Measurements from ENCODE around the gene PCDHA9. TPM values are rescaled to one million over a fixed set of nuclear protein-coding genes. Genes with fewer than 3 reads are reported as not detected.
"Not testable (repeated sequence)": the region's sequence is repeated elsewhere in the genome, so short reads cannot be mapped to it uniquely, and the experiment has no call there.

PCDHA9 gene
- total and polyA plus RNA-seq, 4 donors, result under 0.01 TPM; not detected in 3

DNA sequence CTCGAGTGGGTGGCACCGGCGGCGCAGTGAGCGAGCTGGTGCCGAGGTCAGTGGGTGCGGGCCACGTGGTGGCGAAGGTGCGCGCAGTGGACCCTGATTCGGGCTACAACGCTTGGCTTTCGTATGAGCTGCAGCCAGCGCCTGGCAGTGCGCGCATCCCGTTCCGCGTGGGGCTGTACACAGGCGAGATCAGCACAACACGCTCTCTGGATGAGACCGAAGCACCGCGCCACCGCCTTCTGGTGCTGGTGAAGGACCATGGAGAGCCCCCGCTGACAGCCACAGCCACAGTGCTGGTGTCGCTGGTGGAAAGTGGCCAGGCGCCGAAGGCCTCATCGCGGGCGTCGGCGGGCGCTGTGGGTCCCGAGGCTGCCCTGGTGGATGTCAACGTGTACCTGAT lies 24.7 kb upstream of the PCDHA9 start:
- DNase-seq (ENCODE audit: low spot score), result no peak

DNA sequence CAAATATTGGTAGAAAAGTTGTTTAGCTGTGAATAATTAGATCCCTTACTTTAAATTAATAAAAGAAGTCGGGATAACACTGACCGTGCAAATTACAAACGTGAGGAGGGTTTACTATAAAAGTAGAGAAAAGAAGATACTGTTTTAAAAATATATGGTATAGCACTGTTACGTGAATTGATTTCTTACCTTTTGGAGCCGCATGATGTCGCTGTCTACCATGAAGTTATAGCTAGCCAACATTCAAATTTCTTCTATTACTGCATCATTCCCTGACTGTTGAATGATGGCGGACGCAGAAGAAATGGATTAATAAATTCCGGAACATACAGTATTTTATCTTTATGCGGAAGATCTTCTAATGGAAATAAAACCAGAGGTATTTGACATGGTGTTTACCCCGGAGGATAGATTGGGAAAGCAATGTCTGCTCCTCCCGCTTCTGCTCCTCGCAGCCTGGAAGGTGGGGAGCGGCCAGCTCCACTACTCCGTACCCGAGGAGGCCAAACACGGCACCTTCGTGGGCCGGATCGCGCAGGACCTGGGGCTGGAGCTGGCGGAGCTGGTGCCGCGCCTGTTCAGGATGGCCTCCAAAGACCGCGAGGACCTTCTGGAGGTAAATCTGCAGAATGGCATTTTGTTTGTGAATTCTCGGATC lies 20.3 kb upstream of the PCDHA9 start, which contains the start of gene PCDHA6:
Gene PCDHA6 (plus strand): TSS at position 257 of the 658 bp plus-strand sequence. CDS start 132 bp downstream, at position 389.
- Histone ChIP-seq H3K9me3 (ENCODE audit: control insufficient read depth in 4 of 4, low read length in 3 of 4) (peaks cover 16 to 43% (median 23%) of the 10 kb centered on the region in 4 donors), H3K4me1 (ENCODE audit: control insufficient read depth in 4 of 4, insufficient read depth in 4 of 4, low read length in 3 of 4) (no peaks in the 10 kb centered on the region), H3K36me3 (ENCODE audit: control insufficient read depth in 4 of 4, insufficient read depth in 3 of 4, low read depth in 1 of 4, low read length in 3 of 4) (no peaks in the 10 kb centered on the region), H3K27me3 (ENCODE audit: control insufficient read depth in 4 of 4, insufficient read depth in 4 of 4, low read length in 3 of 4) (peaks cover 0 to 5% (median 2%) of the 10 kb centered on the region in 4 donors), H3K4me3 (ENCODE audit: low read depth in 1 of 3, low read length in 3 of 3) (no peak within 1 kb of the TSS), H3K27ac (ENCODE audit: low read depth in 1 of 2, low read length in 2 of 2) (no peak within 1 kb of the TSS), H3K9ac (ENCODE audit: low read depth in 1 of 2, low read length in 2 of 2) (no peak within 1 kb of the TSS)
- DNase-seq (ENCODE audit: low spot score), result no peak
- WGBS, result 21% methylated on average over 27 of the region's 27 CpGs
- TF ChIP-seq, protein P1, sequence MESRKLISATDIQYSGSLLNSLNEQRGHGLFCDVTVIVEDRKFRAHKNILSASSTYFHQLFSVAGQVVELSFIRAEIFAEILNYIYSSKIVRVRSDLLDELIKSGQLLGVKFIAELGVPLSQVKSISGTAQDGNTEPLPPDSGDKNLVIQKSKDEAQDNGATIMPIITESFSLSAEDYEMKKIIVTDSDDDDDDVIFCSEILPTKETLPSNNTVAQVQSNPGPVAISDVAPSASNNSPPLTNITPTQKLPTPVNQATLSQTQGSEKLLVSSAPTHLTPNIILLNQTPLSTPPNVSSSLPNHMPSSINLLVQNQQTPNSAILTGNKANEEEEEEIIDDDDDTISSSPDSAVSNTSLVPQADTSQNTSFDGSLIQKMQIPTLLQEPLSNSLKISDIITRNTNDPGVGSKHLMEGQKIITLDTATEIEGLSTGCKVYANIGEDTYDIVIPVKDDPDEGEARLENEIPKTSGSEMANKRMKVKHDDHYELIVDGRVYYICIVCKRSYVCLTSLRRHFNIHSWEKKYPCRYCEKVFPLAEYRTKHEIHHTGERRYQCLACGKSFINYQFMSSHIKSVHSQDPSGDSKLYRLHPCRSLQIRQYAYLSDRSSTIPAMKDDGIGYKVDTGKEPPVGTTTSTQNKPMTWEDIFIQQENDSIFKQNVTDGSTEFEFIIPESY (IDR thresholded peaks at IDR 0.05), result no peak
- TF ChIP-seq FOXA1 (IDR thresholded peaks at IDR 0.05), result no peak

More for the DNA sequence above, 24.7 kb upstream of the PCDHA9 start:
- Histone ChIP-seq H3K4me1 (ENCODE audit: control insufficient read depth in 4 of 4, insufficient read depth in 4 of 4, low read length in 3 of 4) (no peaks in the 10 kb centered on the region), H3K36me3 (ENCODE audit: control insufficient read depth in 4 of 4, insufficient read depth in 3 of 4, low read depth in 1 of 4, low read length in 3 of 4) (no peaks in the 10 kb centered on the region), H3K4me3 (ENCODE audit: low read depth in 1 of 3, low read length in 3 of 3) (no peak overlapping the region), H3K27me3 (ENCODE audit: control insufficient read depth in 4 of 4, insufficient read depth in 4 of 4, low read length in 3 of 4) (peaks cover 0 to 5% (median under 1%) of the 10 kb centered on the region in 4 donors), H3K9ac (ENCODE audit: low read depth in 1 of 2, low read length in 2 of 2) (no peak overlapping the region), H3K27ac (ENCODE audit: low read depth in 1 of 2, low read length in 2 of 2) (no peak overlapping the region), H3K9me3 (ENCODE audit: control insufficient read depth in 4 of 4, low read length in 3 of 4) (peaks cover 10 to 38% (median 22%) of the 10 kb centered on the region in 4 donors)
- TF ChIP-seq JUND (IDR thresholded peaks at IDR 0.05), result no peak
- WGBS, result 49% methylated on average over 38 of the region's 38 CpGs

DNA sequence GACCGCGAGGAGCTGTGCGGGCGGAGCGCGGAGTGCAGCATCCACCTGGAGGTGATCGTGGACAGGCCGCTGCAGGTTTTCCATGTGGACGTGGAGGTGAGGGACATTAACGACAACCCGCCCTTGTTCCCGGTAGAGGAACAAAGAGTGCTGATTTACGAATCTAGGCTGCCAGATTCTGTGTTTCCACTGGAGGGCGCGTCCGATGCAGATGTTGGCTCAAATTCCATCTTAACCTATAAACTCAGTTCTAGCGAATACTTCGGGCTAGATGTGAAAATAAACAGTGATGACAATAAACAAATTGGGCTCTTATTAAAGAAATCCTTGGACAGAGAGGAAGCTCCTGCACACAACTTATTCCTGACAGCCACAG lies 19.8 kb upstream of the PCDHA9 start:
- no peak overlapping the region for H3K27ac ChIP-seq (ENCODE audit: low read depth in 1 of 2, low read length in 2 of 2)
- H3K4me1 ChIP-seq (ENCODE audit: control insufficient read depth in 4 of 4, insufficient read depth in 4 of 4, low read length in 3 of 4), result no peaks in the 10 kb centered on the region
- H3K4me3 ChIP-seq (ENCODE audit: low read depth in 1 of 3, low read length in 3 of 3), result no peak overlapping the region
- no peaks in the 10 kb centered on the region for H3K36me3 ChIP-seq (ENCODE audit: control insufficient read depth in 4 of 4, insufficient read depth in 3 of 4, low read depth in 1 of 4, low read length in 3 of 4)
- no peak for TF ChIP-seq FOXA1 (IDR thresholded peaks at IDR 0.05)
- TF ChIP-seq RAD21 (IDR thresholded peaks at IDR 0.05), result no peak
- TF ChIP-seq SP1 (IDR thresholded peaks at IDR 0.05), result no peak
- no peak for TF ChIP-seq FOXA2 (IDR thresholded peaks at IDR 0.05)
- TF ChIP-seq, protein P1 (IDR thresholded peaks at IDR 0.05), result no peak
- no peak for TF ChIP-seq YY1 (IDR thresholded peaks at IDR 0.05)
- no peak for TF ChIP-seq EGR1 (IDR thresholded peaks at IDR 0.05; ENCODE audit: low read depth in 2 of 2)
- TF ChIP-seq, protein P2, sequence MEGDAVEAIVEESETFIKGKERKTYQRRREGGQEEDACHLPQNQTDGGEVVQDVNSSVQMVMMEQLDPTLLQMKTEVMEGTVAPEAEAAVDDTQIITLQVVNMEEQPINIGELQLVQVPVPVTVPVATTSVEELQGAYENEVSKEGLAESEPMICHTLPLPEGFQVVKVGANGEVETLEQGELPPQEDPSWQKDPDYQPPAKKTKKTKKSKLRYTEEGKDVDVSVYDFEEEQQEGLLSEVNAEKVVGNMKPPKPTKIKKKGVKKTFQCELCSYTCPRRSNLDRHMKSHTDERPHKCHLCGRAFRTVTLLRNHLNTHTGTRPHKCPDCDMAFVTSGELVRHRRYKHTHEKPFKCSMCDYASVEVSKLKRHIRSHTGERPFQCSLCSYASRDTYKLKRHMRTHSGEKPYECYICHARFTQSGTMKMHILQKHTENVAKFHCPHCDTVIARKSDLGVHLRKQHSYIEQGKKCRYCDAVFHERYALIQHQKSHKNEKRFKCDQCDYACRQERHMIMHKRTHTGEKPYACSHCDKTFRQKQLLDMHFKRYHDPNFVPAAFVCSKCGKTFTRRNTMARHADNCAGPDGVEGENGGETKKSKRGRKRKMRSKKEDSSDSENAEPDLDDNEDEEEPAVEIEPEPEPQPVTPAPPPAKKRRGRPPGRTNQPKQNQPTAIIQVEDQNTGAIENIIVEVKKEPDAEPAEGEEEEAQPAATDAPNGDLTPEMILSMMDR (IDR thresholded peaks at IDR 0.05; ENCODE audit: low read depth, low read length, missing input control), result no peak
- no peak for TF ChIP-seq NR2F2 (IDR thresholded peaks at IDR 0.05)
- TF ChIP-seq TAF1 (conservative IDR thresholded peaks at IDR 0.05), result no peak
- TF ChIP-seq HNF4A (conservative IDR thresholded peaks at IDR 0.05), result no peak
- peaks cover 0 to 5% (median 2%) of the 10 kb centered on the region in 4 donors for H3K27me3 ChIP-seq (ENCODE audit: control insufficient read depth in 4 of 4, insufficient read depth in 4 of 4, low read length in 3 of 4)
- peaks cover 16 to 38% (median 21%) of the 10 kb centered on the region in 4 donors for H3K9me3 ChIP-seq (ENCODE audit: control insufficient read depth in 4 of 4, low read length in 3 of 4)
- no peak for DNase-seq (ENCODE audit: low spot score)
- 22% methylated on average over 18 of the region's 18 CpGs for WGBS
- H3K9ac ChIP-seq (ENCODE audit: low read depth in 1 of 2, low read length in 2 of 2), result no peak overlapping the region

DNA sequence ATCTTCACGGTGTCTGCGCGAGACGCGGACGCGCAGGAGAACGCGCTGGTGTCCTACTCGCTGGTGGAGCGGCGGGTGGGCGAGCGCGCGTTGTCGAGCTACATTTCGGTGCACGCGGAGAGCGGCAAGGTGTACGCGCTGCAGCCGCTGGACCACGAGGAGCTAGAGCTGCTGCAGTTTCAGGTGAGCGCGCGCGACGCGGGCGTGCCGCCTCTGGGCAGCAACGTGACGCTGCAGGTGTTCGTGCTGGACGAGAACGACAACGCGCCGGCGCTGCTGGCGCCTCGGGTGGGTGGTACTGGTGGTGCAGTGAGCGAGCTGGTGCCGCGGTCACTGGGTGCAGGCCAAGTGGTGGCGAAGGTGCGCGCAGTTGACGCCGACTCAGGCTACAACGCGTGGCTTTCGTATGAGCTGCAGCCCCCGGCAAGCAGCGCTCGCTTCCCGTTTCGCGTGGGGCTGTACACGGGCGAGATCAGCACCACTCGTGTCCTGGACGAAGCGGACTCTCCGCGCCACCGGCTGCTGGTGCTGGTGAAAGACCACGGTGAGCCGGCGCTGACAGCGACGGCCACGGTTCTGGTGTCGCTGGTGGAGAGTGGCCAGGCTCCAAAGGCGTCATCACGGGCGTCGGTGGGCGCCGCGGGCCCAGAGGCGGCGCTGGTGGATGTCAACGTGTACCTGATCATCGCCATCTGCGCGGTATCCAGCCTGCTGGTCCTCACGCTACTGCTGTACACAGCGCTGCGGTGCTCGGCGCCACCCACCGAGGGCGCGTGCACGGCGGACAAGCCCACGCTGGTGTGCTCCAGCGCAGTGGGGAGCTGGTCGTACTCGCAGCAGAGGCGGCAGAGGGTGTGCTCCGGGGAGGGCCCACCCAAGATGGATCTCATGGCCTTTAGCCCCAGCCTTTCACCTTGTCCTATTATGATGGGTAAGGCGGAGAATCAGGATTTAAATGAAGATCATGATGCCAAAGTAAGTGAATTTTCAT lies 18.4 kb upstream of the PCDHA9 start:
- H3K27ac ChIP-seq (ENCODE audit: low read depth in 1 of 2, low read length in 2 of 2); H3K4me1 ChIP-seq (ENCODE audit: control insufficient read depth in 4 of 4, insufficient read depth in 4 of 4, low read length in 3 of 4); DNase-seq (ENCODE audit: low spot score); H3K36me3 ChIP-seq (ENCODE audit: control insufficient read depth in 4 of 4, insufficient read depth in 3 of 4, low read depth in 1 of 4, low read length in 3 of 4); H3K27me3 ChIP-seq (ENCODE audit: control insufficient read depth in 4 of 4, insufficient read depth in 4 of 4, low read length in 3 of 4); H3K9ac ChIP-seq (ENCODE audit: low read depth in 1 of 2, low read length in 2 of 2): not testable (repeated sequence)
- 37% methylated on average over 106 of the region's 106 CpGs for WGBS
- Histone ChIP-seq H3K4me3 (ENCODE audit: low read depth in 1 of 3, low read length in 3 of 3) (peak overlapping the region in 1 of 3 donors; percentile 20), H3K9me3 (ENCODE audit: control insufficient read depth in 4 of 4, low read length in 3 of 4) (peaks cover 12 to 32% (median 21%) of the 10 kb centered on the region in 4 donors)

All from liver (tissue), 9 donors.